HG02571 (cell line): ENCODE measurements around the gene SSC4D.

Source experiments
- ATAC-seq: cut with Tn5 transposase; IDR thresholded peaks from one replicate; pipeline ENCODE4 v1.9.1; 2021; ENCODE audit warnings: mild to moderate bottlenecking, moderate library complexity; ENCODE audit not compliant: unreplicated experiment

The SSC4D gene

DNA sequence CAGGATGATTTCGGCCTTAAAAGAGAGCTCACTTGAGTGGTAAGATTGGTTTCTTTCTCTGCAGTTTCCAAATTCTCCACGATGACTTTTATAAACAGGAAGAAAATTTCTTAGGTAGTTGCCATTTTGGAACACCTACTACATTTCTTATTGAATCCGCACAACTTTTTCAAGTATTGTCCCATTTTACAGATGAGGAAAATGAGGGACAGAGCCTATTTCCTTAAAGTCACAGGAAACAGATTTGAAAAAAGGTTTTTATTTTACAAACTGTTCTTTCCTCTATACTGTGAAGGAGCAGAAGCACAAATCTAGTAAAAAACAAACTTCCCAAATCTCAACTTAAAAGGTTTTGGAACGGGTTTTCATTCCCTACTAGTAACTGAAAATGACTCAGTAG lies 53.4 kb downstream of the SSC4D start:
- ATAC-seq, result no peak

DNA sequence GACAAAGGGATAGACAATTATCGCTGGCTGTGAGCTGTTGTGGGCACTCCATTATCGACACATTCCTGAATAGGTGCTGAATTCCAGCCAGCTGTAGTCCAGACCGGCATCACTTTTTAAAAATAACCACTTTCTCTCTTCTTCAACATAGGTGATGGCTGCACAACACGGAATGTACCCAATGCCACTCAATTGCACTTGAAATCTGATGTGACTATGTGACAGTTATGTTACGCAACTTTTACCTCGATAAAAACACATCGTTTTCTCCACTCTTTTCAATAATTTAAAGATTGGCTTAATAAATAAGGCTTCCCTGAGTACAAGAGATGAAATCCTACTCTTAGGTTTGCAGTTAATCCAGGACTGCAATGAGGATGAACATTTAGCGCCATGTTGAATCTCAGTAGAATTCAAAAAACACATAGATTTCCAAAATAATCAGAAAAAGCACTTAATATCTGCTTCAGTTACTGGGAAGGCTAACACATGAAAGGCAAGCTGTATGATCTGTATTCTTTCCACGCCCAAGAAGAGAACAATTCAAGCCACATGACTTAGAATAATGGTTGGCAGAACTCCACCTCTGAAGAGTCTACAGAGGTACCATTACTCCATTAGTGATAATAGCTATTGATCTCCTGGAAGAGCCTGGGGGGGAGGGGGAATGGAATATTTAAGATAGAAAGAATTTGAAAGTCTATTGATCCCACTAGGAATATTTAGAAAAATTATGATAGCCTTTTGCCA lies 54.3 kb downstream of the SSC4D start:
- ATAC-seq, result no peak

DNA sequence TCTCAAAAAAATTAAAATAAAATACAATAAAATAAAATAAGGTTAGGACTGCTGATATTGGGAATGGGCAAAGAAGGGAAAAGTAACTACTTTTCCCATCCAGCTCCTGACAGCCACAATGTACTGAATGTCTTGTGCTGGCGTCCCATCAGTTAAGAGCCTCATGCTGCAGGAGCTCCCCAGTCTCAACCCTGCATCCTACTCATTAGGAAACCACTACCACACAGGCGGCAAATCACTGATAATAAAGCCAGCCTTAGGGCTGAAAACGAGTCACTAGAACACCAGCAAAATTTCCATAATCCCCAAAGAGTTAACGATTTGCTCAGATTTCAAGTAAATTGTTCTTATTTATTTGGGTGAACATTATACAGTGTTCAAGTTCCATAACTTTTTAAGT lies 55.0 kb downstream of the SSC4D start:
- no peak for ATAC-seq

DNA sequence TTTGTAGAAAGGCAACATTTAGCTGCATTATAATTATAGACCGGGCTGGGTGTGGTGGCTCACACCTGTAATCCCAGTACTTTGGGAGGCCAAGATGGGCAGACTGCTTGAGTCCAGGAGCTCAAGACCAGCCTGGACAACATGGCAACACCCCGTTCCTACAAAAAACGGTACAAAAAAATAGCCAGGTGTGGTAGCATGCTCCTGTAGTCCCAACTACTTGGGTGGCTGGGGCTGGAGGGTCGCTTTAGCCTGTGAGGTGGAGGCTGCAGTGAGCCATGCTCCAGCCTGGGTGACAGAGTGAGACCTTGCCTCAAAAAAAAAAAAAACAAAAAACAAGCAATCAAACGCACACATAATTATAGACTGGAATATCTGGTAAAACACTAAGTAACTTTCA lies 55.8 kb downstream of the SSC4D start:
- ATAC-seq, result no peak

DNA sequence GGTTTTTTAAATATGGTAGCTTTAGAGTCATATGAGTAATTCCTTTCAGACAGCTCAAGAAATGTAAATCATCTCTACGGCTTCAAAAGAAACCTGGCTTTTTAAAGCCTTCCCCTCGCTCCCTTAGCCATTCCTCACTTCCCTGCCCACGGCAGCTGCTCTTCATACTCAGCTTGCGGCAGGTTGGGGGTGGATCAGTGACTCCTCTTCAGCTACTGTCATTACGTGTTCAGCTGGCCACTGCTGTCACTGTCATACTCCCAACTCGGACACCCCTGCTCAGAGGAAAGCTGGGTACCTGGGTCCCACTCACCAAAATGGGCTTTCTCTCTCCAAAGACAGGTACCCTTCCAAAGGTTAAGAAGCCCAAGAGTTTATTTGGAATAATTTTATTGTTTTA lies 57.3 kb downstream of the SSC4D start:
- peak; percentile 54 for ATAC-seq

DNA sequence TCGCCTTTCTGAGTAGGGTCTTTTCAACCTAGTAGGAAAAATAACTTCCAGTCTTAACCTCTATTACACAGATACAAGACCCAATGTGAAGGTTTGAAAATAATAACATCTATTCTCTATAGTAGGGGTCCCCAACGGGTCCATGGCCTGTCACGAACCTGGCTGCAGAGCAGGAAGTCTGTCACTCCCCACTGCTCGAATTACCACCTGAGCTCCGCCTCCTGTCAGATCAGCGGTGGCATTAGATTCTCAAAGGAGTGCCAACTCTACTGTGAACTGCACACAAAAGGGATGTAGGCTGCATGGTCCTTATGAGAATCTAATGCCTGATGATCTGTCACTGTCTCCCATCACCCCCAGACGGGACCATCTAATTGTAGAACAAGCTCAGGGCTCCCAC lies 58.1 kb downstream of the SSC4D start:
- no peak for ATAC-seq

DNA sequence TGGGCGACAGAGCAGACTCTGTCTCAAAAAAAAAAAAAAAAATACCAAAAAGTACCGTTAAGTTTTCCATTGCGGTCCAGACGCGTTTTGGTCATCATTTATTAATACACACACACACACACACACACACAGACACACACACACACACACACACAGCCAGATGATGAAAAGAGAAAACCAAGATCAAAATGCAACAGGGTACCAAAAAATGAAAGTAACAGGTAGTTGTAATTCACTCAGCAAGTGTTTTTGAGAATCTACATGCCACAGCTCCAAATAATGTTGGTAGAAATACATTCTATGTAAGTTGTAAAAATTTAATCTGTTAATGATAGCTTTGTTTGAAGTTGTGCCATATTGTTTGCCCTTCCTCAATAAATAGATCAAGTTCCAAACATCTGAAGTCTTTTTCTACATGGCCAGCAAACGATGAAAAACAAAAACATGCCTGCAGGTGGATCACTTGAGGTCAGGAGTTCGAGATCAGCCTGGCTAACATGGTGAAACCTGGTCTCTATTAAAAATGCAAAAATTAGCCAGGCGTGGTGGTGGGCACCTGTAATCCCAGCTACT lies 60.1 kb downstream of the SSC4D start:
- ATAC-seq, result no peak

DNA sequence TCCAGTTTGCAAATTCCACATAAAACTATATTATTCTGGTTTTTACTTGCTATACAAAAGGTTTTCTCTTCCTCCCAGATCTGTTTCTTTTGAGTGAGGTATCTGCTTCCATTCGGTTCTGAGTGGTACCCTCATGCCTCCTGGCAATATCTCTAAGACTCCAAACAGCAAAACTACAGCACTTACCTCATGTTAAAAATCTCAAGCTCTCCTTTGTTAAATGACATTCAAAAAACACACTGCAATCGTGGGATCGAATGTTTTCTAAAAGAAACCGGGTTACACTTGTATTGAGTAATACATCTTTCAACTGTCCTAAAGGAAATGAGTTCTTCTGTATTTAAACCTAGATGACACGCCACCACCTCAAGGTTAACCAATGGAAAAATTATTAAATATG lies 61.8 kb downstream of the SSC4D start:
- no peak for ATAC-seq

DNA sequence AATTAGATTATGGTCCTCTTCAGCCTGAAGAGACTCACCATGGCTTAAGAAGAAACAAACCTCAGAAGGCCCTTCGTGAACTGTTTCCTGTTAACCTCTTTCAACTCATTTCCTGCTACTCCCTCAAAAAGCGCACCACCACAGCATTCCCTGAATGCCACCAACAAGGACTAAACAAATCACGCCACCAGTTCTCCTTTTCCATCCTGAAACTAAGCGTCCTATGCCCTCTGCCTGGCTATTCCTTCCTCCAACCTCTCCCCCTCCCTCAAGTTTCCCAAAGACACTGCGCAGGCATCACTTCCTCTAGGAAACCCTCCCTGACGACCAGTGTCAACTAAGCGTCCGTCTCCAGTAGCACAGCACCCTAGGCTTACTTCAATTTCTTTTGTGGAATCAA lies 62.7 kb downstream of the SSC4D start:
- no peak for ATAC-seq

DNA sequence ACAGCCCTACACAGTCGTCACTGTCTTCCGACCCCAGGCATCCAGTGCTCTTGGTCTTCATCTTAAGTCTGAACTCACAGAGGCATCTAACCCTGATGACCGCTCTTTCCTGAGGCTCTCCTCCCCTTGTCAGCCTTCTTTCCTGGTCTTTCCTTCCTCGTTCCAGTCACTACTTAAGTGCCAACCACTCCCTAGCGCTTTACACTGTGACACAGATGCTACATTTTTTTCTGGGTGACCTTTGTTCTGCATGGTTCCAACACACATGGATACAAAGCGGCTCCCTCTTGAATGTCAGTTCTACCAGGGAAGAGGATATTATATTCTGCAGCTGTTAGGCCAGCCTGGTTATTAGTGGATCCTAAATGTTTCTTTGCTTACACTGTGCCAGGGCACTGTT lies 63.4 kb downstream of the SSC4D start:
- no peak for ATAC-seq

DNA sequence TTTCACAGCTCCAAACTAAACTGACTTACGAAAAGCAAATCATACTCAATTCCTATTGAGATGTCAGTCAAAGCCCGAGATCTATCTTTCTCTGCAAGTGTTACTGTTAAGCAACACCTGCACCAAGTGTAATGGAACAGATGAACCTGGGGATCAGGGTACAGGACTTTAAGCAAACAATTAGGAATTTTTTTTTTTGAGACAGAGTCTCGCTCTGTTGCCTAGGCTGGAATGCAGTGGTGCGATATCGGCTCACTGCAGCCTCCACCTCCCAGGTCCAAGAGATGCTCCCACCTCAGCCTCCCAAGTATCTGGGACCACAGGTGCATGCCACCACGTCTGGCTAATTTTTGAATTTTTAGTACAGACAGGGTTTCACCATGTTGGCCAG lies 65.6 kb downstream of the SSC4D start:
- ATAC-seq, result no peak

DNA sequence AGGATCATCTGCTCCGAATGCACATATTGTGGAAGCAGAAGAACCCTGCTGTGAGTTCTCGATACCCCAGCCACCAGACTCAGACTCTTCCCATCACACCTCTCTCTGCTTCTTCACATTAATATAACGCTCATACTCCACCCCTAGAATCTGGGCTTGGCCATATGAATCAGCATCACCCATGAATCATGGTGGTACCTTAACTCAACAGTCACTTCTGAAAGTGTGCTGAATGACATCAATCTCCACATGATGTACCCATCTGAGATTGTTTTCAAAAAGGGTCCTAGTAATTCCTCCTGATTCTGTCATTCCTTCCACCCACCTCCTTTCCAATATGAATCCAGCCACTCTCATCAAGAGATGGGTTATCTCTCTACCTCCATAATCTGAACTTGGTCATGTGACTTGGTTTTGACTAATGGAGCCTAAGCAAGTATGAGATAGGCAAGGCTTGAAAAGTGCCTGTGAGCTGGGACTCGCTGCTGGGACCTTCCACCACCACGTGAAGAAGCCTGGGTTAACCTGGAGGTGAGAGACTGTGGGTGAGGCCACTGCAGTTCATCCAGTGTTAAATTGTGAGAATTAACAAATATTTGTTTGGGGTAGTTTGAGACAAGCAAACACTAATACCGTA lies 66.1 kb downstream of the SSC4D start:
- no peak for ATAC-seq

DNA sequence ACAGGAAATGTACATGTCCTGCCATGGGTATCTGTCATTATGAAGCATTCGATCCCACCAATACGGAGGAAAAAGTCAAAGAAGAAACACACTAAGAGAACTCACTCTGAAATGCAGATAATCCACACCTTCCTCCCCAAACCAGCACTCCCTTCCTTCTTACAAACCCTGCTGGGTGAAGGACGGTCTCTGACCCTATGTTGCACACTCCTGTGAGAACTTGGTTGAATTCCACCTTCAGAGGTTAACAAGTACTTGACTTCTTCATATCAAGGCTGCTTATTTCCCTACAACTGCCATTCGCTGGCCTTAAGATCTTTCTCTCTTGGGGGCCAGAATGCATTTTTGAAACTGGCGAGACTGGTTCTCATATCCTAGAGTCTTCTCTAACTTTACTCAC lies 67.3 kb downstream of the SSC4D start:
- no peak for ATAC-seq

DNA sequence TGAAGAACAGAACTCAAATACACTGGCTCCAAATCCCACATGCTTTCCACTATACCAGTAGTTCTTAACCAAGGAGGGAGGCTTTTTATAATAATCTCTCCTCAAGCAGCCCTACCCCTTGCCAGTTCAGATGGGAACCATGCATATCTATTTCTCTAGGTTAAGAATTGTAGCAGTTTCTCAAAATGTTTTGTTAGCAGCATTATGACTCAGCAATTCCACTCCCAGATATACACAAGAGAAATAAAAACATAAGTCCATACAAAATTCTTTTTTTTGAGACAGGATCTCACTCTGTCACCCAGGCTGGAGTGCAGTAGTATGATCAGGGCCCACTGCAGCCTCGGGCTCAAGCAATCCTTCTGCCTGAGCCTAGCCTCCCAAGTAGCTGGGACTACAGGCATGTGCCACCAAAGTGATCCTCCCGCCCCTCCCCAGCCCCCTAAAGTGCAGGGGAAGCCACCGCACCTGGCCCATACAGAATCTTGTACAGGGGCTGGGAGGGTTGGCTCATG lies 68.8 kb downstream of the SSC4D start:
- ATAC-seq, result no peak
